CD4-positive, alpha-beta T cell treated with Interleukin-4 for 4 hours (primary cell): ENCODE data around the gene SSUH2.

Experiments
- DNase-seq: peaks from one replicate; pipeline ENCODE4 v3.0.0-alpha.2; 2020

SSUH2 gene

DNA sequence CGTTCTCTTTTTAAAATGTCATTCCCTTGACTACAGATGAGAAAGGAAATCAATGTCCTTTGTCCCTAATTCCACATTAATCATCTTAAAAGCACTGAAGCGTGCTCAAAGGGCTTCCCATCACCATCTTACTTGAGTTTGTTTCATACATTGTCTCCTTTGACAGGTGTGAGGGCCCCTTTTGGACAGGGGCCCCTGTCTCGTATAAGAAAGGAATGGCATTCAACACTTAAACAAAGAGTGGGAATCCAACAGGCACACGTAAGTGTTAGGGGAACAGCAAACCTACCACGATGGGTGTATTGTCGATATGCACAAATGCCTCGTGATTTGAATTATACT lies 5.0 kb downstream of the SSUH2 start:
- no peak for DNase-seq

DNA sequence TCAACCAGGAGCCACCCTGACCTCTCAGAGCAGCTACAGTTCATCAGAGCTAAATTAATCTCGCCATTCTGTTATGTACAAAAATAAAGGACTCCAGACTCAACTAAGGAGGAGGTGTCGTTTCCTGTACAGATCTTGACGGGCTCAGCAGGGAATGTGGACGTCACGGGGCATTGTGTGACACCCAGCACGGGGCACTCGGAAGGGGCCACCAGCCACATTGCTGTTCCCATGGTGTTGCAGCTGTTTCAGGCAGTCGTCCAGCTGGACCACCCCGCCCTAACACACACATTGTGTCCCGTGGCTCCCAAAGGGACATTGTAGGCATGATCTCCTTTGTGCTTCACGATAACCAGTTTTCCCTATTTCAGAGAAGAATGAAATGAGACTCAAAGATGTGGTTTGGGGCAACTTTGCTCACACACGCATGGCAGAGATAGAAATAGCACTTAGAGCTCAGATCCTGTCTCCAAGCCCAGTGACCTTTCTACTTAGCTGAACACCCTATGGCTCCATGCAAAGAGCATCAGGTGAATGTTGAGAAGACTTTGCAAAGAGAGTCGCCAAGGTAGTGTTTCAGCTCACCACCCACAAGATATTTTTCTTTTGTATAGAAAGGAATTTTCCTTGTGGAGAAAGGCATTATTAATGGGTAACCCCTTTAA lies 5.5 kb downstream of the SSUH2 start:
- no peak for DNase-seq

DNA sequence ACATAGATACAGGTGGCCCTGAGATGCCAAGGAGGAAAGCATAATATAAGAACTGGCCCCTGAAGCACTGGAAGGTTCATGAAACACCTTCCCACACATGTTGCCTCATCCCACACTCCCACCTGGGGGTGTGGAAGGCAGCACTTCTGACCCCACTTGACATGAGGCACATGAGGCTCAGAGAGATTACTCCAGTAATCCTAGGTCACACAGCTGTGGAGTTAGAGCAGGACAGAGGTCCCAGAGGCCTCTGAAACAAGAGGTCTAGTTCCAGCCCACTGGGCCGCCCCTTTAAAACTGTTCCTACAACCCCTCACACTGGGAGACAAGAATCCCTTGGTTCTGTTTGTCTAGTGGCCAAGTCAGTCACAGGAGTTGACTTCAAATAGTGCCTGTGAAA lies 7.2 kb downstream of the SSUH2 start:
- no peak for DNase-seq

DNA sequence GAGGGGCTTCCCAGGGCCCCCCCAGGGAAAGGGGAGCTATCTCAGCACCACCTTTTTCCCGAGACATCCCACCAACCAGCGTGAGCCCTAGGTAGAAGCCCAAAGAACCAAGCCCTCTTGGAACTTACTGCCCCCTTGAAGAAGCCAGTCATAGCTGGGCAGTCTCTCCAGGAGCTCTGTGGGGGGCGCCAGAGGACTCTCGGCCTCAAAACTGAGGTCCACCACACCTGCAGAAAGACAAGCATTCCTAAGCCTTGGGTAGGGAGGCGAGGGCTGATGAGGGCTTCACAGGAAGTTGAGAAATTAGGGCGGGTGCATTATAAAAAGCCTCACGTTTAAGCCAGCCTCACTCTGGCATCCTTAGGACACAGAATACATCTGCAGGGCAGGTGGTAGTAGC lies 9.0 kb downstream of the SSUH2 start:
- DNase-seq = no peak

DNA sequence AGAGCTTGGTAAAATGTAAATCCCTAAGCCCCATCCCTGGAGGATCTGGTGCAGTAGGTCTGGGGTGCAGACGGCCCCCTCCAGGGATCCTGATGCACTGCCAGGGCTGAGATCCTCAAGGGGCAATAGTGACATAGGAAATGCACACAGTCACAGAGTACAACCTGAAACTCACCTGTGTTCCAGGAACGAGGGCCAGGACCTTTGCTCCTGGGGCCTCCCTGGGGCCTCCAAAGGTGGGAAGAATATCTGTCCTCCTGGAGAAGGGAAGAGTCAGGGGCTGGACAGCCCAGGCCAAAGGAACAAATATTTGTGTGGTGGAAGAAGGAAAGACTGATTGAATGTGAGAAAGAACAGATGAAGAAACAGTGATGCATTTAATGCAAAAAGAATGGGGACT lies 9.5 kb downstream of the SSUH2 start:
- no peak for DNase-seq

DNA sequence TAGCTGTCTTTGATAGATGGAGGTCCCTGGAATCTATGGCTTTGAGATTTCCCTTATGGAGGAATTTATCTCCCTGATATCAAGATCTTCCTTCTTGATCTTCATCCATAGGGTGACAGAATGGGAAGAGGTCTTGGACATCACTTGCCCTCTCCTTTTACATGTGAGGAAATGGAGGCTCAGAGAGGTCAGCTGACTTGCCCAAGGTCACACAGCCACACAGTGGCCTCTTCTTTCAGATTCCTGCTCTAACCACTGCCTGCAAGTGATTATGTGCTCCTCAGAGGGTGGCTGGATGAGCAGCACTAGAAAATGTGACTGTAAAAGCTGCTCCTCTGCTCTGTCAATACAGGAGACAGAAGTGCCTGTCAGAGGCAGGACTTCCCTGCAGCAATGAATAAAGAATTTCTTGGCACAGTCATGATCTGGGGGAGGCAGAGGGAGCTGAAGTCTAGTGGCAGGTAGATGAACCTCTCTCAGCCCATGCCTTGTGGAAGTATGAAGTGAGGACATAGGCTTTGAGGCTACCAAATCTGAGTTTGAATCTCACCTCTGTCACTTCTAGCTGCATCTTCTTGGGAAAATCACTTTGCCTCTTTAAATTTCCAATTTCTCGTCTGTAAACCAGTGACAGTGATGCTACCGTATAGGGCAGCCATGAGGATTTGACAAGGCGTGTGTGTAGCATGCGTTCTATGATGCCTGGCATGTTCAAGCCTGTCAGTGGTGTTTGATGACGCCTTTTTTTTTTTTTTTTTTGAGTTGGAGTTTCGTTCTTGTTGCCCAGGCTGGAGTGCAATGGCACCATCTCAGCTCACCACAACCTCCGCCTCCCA lies 12.0 kb downstream of the SSUH2 start:
- no peak for DNase-seq

DNA sequence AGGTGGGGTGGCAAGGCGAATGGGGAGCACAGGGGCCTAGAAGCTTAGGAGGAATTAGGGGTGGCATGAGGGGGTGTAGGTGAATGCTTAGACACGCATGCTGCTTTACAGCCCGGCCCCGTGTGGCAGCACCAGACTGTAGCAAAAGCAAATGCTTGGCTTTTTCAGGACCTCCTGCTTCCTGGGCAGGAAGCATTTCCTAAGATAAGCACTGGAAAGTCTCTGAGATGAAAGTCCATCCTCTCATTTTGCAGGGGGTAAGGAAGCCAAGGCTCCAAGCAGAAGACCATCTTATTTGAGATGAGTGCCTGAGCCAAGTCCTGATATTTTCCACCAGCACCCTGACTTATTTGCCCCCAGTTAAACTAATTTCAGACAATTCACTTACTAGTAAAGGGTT lies 12.9 kb downstream of the SSUH2 start:
- no peak for DNase-seq

DNA sequence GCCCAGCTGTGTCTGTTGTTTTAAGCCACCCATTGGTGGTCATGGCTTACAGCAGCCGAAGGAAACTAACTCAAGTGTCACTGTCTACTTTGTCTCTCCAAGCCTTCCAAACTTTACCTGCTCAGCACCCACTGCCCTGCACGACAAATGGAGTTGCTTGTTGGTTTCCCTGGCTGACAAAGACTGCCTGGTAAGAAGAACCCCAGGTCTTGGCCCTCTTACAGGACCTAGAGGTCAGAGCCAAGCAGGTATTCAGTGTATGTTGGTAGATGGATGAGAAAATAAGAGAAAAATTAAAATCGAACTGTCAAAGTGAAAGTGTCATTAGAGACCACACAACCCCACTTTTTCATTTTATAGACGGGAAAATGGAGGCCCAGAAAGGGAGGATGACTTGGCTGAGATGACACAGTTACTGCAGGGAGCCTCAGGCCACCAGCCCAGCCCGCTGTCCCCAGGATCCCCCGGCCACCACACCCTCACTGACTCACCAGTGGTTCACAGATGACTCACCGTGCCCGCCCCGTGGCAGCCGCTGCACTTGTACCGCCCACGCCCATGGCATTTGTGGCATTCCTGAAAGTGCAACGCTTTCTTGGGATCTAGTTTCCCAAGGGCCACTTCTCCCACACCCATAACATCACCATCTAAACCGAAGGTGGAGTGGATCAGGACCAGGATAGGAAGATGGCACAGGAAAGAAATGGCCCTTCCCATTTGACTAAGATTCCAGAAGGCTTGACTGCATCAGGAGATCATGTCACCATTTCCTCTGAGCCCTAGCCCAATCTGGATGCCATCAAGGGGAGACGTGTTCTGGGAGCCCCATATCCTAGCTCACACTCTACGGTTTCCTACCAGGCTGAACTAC lies 15.2 kb downstream of the SSUH2 start:
- peak; percentile 79 for DNase-seq

DNA sequence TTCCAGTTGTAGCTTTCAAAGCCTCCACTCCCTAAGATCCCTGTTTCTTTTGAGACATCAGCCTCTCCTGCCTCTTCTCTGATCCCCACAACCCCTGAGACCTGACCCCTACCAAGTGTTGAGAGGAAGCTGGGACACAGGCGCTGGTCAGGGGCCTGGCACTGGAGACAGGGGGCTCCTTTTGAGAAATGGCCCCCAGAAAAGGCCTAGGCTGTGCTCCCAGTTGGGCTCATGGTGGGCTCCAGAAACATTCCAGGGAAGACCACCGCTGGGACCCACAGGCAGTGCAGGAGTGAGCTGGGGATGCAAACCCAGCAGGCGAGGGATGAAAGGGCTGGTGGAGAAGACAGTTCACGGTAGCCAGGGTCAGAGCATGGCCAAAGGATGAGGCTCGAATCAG lies 16.6 kb downstream of the SSUH2 start:
- DNase-seq = no peak

DNA sequence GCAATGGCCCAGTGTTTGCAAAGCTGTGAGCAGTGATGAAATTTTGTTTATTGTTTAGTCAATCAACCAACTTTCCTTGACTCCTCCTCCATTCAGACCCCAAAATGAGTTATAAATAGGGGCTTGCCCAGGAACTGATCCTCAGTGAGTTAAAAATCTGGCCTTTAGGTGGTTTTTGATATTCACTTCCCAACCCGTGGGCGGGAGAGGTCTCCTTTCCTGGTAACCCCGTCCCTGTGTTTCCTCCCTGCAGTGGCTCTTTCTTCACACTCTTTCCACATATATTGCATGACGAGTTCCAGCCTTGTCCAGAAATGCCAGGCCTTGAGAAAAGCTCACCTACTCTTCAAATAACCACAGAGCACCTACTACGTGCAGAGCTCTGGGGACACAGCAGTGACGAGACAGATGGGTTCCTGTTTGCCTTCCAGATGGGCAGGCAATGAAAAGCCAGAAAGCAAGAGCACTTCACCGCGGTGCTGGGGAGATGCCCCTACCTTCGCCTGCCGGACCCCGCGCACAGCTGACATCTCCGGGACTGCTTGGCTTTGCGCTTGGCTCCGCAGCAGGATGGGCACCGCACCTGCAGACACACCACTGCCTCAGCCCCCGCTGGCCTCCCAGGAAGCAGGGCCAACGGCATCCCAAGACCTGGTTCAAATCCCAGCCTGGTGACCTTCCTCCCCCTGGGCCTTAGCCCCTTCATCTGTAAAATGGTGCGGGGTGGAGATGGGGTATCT lies 17.2 kb downstream of the SSUH2 start:
- DNase-seq = no peak

DNA sequence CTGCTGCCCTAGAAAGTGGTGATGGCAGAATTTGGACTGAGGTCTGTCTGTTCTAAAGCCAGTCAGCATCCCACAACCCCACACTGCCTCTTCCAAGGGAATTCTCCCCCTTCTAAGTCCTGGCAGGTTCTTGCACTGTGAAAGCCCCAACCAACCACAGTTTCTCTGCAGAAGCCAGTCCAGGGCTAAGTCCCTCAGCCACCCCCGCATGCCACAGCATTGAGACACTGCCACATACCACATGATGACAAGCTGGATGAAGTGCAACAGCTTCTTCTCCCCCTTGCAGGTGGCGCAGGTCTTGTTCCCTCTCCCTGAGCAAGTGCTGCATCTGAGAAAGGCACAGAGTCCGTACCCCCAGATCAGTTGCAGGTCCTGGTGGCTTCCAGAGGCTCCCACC lies 18.6 kb downstream of the SSUH2 start:
- DNase-seq = no peak

DNA sequence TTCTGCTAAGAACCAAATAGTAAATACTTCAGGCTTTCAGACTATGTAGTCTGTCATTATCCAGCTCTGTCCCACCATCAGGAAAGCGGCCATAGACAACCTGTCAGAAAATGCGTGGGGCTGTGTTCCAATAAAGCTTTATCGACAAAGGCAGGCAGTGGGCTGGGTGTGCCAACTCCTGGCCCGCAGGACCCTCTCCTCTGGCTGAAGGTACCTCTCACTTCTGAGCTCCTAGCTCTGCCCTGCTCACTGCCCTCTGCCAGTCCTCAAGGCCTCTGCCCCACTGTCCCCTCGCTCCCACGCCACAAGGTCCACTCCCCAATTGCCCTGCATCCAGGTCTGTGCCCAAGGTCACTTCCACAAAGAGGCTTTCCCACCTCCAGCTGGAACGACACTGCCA lies 20.0 kb downstream of the SSUH2 start:
- no peak for DNase-seq

DNA sequence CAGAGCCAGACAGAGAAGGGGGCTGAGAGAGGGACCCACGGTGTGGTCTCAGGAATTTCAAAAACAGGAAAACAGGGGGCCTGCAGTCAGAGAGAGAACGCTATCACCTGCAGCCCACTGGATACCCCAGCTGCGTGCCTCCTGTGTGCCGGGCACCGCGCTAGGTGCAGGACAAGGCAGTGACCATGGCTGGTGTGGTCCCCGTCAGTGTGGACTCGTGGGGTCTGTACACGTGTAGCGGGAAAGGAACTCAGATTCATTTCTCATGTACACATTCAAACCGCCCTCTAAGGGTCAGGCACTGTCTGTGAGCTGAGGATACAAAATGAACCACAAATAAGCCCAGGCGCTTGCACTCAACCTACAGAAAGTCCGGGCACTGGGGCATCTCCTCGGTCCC lies 20.9 kb downstream of the SSUH2 start:
- DNase-seq = no peak

DNA sequence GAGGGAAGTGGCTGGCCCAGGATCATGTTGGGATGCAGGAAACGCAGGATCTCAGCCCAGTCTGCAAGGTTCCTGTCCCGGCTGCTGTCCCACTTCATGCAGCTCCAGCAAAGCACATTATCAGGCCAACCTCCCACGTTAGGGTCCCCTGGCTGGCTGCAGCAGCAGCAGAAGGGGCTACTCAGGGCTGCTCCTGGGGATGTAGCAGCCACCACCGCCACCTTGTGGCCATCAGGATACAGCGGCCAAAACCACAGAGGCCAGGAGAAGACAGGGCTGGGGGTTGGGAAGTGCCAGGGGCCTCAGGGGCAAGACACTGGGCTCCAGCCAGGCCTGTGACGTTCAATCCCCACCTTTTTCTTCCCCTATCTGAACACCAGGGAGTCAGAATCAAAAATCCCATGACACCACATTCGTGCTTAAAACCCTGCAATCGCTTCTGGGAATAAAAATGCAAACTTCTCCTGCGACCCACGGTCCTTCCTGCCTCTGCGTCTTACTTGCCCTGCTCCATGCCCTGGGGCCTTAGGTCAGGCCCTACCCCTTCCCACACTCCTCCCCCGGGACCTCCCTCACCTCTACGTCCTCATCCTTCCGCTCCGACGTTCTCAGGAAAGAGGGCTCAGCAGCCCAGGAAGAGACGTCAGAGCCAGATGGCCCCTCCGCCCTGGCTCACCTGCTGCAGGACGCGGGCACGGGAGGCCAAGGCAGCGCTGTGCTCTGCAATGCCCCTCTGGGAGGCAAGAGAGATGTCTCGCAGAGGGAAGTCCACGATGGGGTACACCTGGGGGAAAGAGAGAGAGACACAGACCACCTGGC lies 21.5 kb downstream of the SSUH2 start:
- peak; percentile 40 for DNase-seq

DNA sequence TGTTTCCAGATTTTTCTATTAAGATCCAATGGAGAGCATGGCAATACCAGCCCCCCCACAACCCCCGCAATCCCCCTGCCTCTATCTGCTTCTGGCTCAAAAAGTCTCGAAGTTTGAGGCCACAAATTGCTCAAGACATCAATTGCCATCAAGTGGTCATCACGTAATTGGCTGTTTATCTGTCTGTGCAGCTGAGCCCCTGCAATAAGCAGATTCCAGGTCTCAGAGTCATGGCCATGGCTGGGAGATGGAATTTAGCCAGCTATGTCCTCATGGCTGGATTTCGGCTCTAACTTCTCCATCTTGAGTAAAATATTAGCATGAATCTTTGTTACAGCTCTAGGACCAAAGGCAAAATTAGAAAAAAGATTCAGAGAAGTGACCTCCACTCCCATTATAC lies 22.7 kb downstream of the SSUH2 start:
- DNase-seq = no peak

DNA sequence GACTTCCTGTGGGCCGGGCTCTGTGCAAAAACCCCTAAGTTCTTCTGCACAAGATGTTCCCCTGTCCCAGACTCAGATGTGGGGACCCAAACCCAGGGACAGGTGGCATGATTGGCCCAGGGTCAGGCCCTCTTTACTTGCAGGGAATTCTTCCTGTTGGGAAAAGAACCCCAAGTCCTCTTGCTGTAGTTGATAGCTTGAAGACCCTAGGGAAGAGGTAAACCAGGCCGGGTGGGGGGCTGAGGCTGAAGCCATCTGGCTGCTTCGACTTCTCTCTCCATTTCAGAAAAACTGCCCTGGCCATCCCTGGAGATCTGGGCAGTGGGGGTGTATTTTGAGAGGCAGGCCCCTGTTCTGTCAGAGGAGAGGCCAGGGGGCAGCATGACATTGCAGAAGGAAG lies 23.5 kb downstream of the SSUH2 start:
- no peak for DNase-seq

DNA sequence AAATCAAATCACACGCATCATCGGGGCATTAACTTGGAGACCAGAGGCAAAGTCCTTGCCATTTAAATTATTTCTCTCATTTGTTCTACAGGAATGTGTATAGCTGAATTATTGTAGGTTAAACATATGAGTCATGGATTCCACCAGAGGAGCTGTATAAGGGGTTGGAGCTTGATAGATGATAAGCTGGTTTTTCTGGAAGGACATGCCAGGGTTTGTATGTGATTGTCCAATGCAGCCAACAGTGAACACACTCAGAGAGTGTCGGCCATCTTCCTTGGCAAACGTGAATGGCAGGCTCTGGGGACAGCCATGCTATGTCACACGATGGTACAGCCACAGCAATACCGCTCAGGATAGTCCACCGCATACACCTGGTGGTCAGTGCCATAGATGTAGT lies 25.1 kb downstream of the SSUH2 start:
- DNase-seq = no peak

DNA sequence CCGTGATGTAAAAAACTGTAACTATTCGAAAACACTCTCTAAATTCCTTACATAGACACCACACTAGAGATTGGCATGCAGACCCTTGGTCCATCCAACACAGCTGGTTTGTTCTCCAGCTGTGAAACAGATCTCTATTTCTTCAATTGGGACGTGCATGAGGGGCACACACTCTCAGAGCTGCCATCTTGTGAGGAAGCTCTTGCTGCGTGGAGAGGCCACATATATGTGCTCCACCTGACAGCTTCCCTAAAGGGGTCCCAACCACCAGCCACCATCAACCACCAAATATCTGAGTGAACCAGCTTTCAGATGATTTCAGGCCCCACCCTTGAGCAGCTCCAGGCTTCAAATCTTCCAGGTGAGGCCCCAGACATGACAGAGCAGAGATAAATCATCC lies 25.6 kb downstream of the SSUH2 start:
- no peak for DNase-seq

DNA sequence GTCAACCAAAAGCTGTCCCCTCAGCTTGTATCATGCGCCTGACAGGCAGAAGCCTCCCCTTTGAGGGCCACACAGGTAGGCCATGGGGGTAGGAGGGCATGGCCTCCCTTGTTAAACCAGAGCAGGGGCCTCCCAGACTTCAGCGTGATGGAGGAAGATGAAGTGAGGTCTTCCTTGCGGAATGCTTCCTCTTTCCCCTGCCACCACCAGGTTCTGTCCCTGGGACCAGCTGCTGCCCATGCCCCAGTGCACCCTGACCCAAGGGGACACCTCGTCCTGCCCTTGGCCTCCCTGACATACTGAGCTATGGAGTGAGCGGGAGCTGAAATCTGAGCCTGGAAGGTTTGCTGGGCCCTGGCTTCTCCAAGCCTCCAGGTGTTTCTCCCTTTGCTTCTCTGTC lies 26.7 kb downstream of the SSUH2 start:
- DNase-seq = no peak

DNA sequence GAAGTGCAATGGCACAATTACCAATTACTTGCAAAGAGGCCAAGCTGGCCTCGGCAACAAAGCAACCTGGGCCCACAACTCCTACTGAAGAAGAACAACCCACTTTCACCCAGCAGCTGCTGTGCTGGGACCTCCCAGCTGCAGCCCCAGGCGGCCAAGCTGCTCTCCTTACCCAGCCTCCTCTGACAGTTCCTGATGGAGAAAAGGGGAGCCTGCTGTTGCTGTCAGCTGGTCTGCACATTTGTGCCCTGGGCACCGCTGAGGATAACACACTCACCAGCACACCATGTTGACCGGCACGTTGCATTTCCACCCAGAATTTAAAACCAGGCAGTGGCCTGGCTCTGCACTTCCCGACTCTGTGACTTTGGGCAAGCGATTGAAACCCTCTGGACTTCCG lies 33.6 kb downstream of the SSUH2 start:
- DNase-seq = no peak

DNA sequence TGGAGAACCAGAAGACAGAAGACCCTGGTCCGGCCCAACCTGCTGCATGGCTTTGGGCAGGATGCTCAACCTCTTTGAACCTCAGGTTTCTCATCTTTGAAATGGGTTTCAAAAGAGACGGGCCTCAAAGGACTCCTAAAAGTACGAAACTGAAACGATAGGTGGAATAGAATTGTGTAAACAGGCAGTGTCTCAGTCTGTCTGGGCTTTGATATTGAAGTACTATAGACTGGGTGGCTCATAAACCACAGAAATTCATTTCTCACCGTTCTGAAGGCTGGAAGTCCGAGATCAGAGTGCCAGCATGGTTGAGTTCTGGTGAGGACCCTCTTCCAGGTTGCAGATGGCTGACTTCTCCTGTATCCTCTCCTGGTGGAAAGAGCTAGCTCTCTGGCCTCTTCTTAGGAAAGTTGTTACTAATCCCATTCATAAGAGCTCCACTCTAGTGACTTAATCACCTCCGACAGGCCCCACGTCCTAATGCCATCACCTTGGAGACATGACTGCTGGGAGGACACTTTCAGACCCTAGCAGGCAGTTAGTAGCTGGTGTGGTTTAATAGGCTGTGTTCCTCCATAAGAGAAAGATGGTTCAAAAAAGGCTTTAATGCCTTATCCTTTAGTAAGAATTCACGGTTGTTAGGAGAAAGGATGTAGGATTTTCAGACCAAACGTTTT lies 35.7 kb downstream of the SSUH2 start:
- DNase-seq = no peak
